Left lung (tissue), 10 donors: ENCODE results near the gene ALG9. TPM values are rescaled to one million over a fixed set of nuclear protein-coding genes. Genes with fewer than 3 reads are reported as not detected.

Experiments
- ATAC-seq: fragments of 200-7000 bp; cut with Tn5 transposase; one replicate; pipeline ENCODE4 v1.9.1; 2020; ENCODE audit warnings: moderate library complexity
- DNase-seq, 4 donors: peaks; one replicate each; pipeline ENCODE4 v3.0.0-alpha.2; 2013 to 2020
- H3K27ac ChIP-seq, 2 donors: fragments of 200-600 bp; sonication (generic) in 1 of 2; one replicate each; pipeline versions ENCODE4 v1.5.0 to v1.8.0; 2020 to 2021
- H3K27me3 ChIP-seq, 2 donors: fragments of 200-600 bp; sonication (generic) in 1 of 2; one replicate each; pipeline versions ENCODE4 v1.5.0 to v1.8.0; 2020 to 2021
- H3K36me3 ChIP-seq, 2 donors: fragments of 200-600 bp; sonication (generic) in 1 of 2; one replicate each; pipeline versions ENCODE4 v1.5.0 to v1.8.0; 2020 to 2021
- H3K4me1 ChIP-seq, 2 donors: fragments of 200-600 bp; one replicate each; pipeline ENCODE4 v1.8.0; 2021
- H3K4me3 ChIP-seq, 2 donors: fragments of 200-600 bp; sonication (generic) in 1 of 2; one replicate each; pipeline versions ENCODE4 v1.5.0 to v1.8.0; 2020 to 2021; ENCODE audit warnings: mild to moderate bottlenecking in 1 of 2
- H3K9me3 ChIP-seq, 2 donors: fragments of 200-600 bp; sonication (generic) in 1 of 2; one replicate each; pipeline versions ENCODE4 v1.5.0 to v1.8.0; 2020 to 2021
- CTCF ChIP-seq, 2 donors: fragments of 200-600 bp; sonication (generic) in 1 of 2; IDR thresholded peaks; one replicate each; pipeline versions ENCODE4 v1.5.0 to v1.8.0; 2021; ENCODE audit warnings: antibody characterized with exemption in 2 of 2
- intact Hi-C, 2 donors: fragments of 100-400 bp; cut with DNase I; formaldehyde crosslinking; loops; one replicate each; pipeline versions ENCODE4 v1.11.2 to v1.14.2; 2022
- polyA plus RNA-seq, 6 donors: library from polyadenylated mRNA; unstranded; fragments of 120-200 nt; gene quantifications; one replicate each; pipeline ENCODE4 v1.2.1, GENCODE V29; 2013; ENCODE audit not compliant: insufficient read length in 6 of 6
- total RNA-seq, 2 donors: library from RNA; stranded (reverse); fragmentation: NEBNext Ultra II Directional; extraction: Animal tissue kit (Norgen Biotek cat#: 25700); gene quantifications; one replicate each; pipeline ENCODE4 v1.2.1, GENCODE V29; 2021
- donor health status: DM: no; HTN: yes; CAD: no.
- donor health status: DM: no; HTN: no; CAD: no.

ALG9 gene
- total and polyA plus RNA-seq, 8 donors = 27.5 to 51.0 (median 47.4) TPM

- intact Hi-C loops = no loop called here
- no peak for DNase-seq
- no peak overlapping the region for H3K4me3 ChIP-seq
- TF ChIP-seq CTCF (IDR thresholded peaks at IDR 0.05) = peak in 1 of 2 donors; percentile 19
- ATAC-seq = peak; percentile 64
- H3K9me3 ChIP-seq = no peaks in the 10 kb centered on the region
- peaks cover 0 to 69% of the 10 kb centered on the region in 2 donors for H3K36me3 ChIP-seq
- peaks cover 0 to 8% of the 10 kb centered on the region in 2 donors for H3K4me1 ChIP-seq
- H3K27me3 ChIP-seq = no peaks in the 10 kb centered on the region
- no peak overlapping the region for H3K27ac ChIP-seq
Measured at GRCh38 chr11:111851636-111852035, 19.7 kb downstream of the ALG9 start.

- H3K9me3 ChIP-seq = no peaks in the 10 kb centered on the region
- DNase-seq = no peak
- peaks cover 0 to 14% of the 10 kb centered on the region in 2 donors for H3K4me1 ChIP-seq
- H3K4me3 ChIP-seq = no peak overlapping the region
- TF ChIP-seq CTCF (IDR thresholded peaks at IDR 0.05) = no peak
- intact Hi-C loops = no loop called here
- H3K27ac ChIP-seq = no peak overlapping the region
- H3K36me3 ChIP-seq = peaks cover 0 to 70% of the 10 kb centered on the region in 2 donors
- no peak for ATAC-seq
- no peaks in the 10 kb centered on the region for H3K27me3 ChIP-seq
Measured at GRCh38 chr11:111851067-111851466, 20.3 kb downstream of the ALG9 start.

GRCh38 chr11:111849631-111850030 lies 21.8 kb downstream of the ALG9 start:
- no peaks in the 10 kb centered on the region for H3K27me3 ChIP-seq
- H3K36me3 ChIP-seq = peaks cover 0 to 70% of the 10 kb centered on the region in 2 donors
- ATAC-seq = no peak
- no peaks in the 10 kb centered on the region for H3K9me3 ChIP-seq
- DNase-seq = no peak
- TF ChIP-seq CTCF (IDR thresholded peaks at IDR 0.05) = no peak
- peaks cover 0 to 28% of the 10 kb centered on the region in 2 donors for H3K4me1 ChIP-seq
- H3K4me3 ChIP-seq = no peak overlapping the region
- intact Hi-C loops = loop anchor here in 1 of 2 donors (10.0 kb wide), 1 partner anchor 265 kb away; no protein-coding TSS in a partner anchor
- H3K27ac ChIP-seq = no peak overlapping the region

- Histone ChIP-seq H3K9me3 (no peaks in the 10 kb centered on the region), H3K36me3 (peaks cover 0 to 55% of the 10 kb centered on the region in 2 donors), H3K27me3 (no peaks in the 10 kb centered on the region), H3K4me1 (peaks cover 0 to 45% of the 10 kb centered on the region in 2 donors), H3K4me3 (no peak overlapping the region), H3K27ac (peak overlapping the region in 1 of 2 donors; percentile 68)
- ATAC-seq = peak; percentile 49
- intact Hi-C loops = loop anchor here in 1 of 2 donors (10.0 kb wide), 1 partner anchor 262 kb away; no protein-coding TSS in a partner anchor
- DNase-seq = no peak
- TF ChIP-seq CTCF (IDR thresholded peaks at IDR 0.05) = no peak
Measured at GRCh38 chr11:111846636-111847035, 24.7 kb downstream of the ALG9 start.

- no peaks in the 10 kb centered on the region for H3K27me3 ChIP-seq
- intact Hi-C loops = loop anchor here in 1 of 2 donors (10.0 kb wide), 1 partner anchor 261 kb away; no protein-coding TSS in a partner anchor
- H3K27ac ChIP-seq = peak overlapping the region in 1 of 2 donors; percentile 68
- no peak for DNase-seq
- H3K36me3 ChIP-seq = peaks cover 0 to 52% of the 10 kb centered on the region in 2 donors
- ATAC-seq = no peak
- H3K4me3 ChIP-seq = no peak overlapping the region
- peaks cover 0 to 50% of the 10 kb centered on the region in 2 donors for H3K4me1 ChIP-seq
- no peaks in the 10 kb centered on the region for H3K9me3 ChIP-seq
- no peak for TF ChIP-seq CTCF (IDR thresholded peaks at IDR 0.05)
Measured at GRCh38 chr11:111846063-111846462, 25.3 kb downstream of the ALG9 start.
